HG03108 (cell line): ENCODE data around the gene EHBP1L1.
"Not testable (repeated sequence)": the region's sequence is repeated elsewhere in the genome, so short reads cannot be mapped to it uniquely, and the experiment has no call there.

Experiments
- ATAC-seq: cut with Tn5 transposase; IDR thresholded peaks from one replicate; pipeline ENCODE4 v1.9.1; 2021; ENCODE audit warnings: moderate library complexity; ENCODE audit not compliant: unreplicated experiment

The EHBP1L1 gene

GRCh38 chr11:65560555-65561418, 15.1 kb upstream of the EHBP1L1 start:
- ATAC-seq, result no peak

GRCh38 chr11:65562020-65562419, 13.8 kb upstream of the EHBP1L1 start:
- no peak for ATAC-seq

GRCh38 chr11:65562788-65563187, 13.1 kb upstream of the EHBP1L1 start:
- ATAC-seq, result no peak

- no peak for ATAC-seq
Observed at GRCh38 chr11:65563601-65564000, 12.3 kb upstream of the EHBP1L1 start.

- ATAC-seq, result not testable (repeated sequence)
Observed at GRCh38 chr11:65564879-65565559, 10.8 kb upstream of the EHBP1L1 start.

GRCh38 chr11:65565624-65566453, 10.0 kb upstream of the EHBP1L1 start:
- no peak for ATAC-seq

GRCh38 chr11:65569164-65569972, 6.5 kb upstream of the EHBP1L1 start:
- ATAC-seq, result peak; percentile 1

- peak; percentile 59 for ATAC-seq
Observed at GRCh38 chr11:65569973-65570918, 5.6 kb upstream of the EHBP1L1 start, which contains the start of gene ZNRD2. ZNRD2 (plus strand) TSS chr11:65570477; CDS start chr11:65570492, 15 bp downstream.

- no peak for ATAC-seq
Observed at GRCh38 chr11:65571420-65571819, 4.4 kb upstream of the EHBP1L1 start.

- ATAC-seq, result no peak
Observed at GRCh38 chr11:65571940-65572339, 3.9 kb upstream of the EHBP1L1 start.

- ATAC-seq, result no peak
Observed at GRCh38 chr11:65572356-65573051, 3.3 kb upstream of the EHBP1L1 start, which contains the start of gene FAM89B. FAM89B (plus strand) TSS chr11:65572538; CDS start chr11:65572670, 132 bp downstream.

GRCh38 chr11:65573391-65574079, 2.3 kb upstream of the EHBP1L1 start:
- ATAC-seq, result no peak

GRCh38 chr11:65574109-65574810, 1.6 kb upstream of the EHBP1L1 start:
- ATAC-seq, result peak; percentile 28

- no peak for ATAC-seq
Observed at GRCh38 chr11:65574811-65575567, 864 bp upstream of the EHBP1L1 start.

- ATAC-seq, result no peak
Observed at GRCh38 chr11:65576232-65576866, 496 bp downstream of the EHBP1L1 start.
